HCT116 (cell line): ENCODE results near the gene CFAP58. TPM values are rescaled to one million over a fixed set of nuclear protein-coding genes. Genes with fewer than 3 reads are reported as not detected.
A peak's percentile ranks its signal among the peaks of the same experiment; 100 is the strongest.

Experiments
- ATAC-seq: fragments of 200-7000 bp; cut with Tn5 transposase; 2 replicates; pipeline ENCODE4 v1.9.1; 2020; ENCODE audit warnings: mild to moderate bottlenecking, moderate library complexity
- BruUV-seq: library from RNA; stranded (reverse); fragments of 400-500 nt; replicated peaks from 2 replicates; lab custom pipeline; 2021; lab: Mats Ljungman, UMichigan
- CTCF ChIA-PET: fragments of 300-600 bp; sonication (Branson Sonifier 250); formaldehyde crosslinking; loops from one replicate; lab custom pipeline; 2021; ENCODE audit warnings: antibody characterized with exemption; lab: Charles Lee
- POLR2A ChIA-PET: fragments of 300-600, 350-600 bp; sonication (Branson Sonifier 250); formaldehyde crosslinking; loops from one replicate; lab custom pipeline; 2021; ENCODE audit warnings: antibody characterized with exemption; lab: Charles Lee
- RAD21 ChIA-PET, 2 experiments: fragments of 300-600 bp; sonication (Branson Sonifier 250); formaldehyde crosslinking; loops; one replicate each; lab custom pipeline; 2023; ENCODE audit warnings: low total read pairs in 2 of 2; ENCODE audit not compliant: uncharacterized antibody in 2 of 2, unreplicated experiment in 2 of 2, low non-redundant PET in 1 of 2; lab: Charles Lee
- DNase-seq: peaks from one replicate; pipeline ENCODE4 v3.0.0-alpha.2; 2010; ENCODE audit warnings: low read depth, low spot score
- H2AFZ ChIP-seq: fragments of 200-600 bp; shearing (Covaris generic), sonication (generic); 2 replicates; pipeline ENCODE4 v1.6.1; 2017; ENCODE audit warnings: low read depth, mixed run types, mixed read lengths, antibody characterized with exemption, low read length; ENCODE audit not compliant: poor library complexity, severe bottlenecking
- H3K27ac ChIP-seq: 2 replicates; pipeline ENCODE4 v1.5.1; 2012; ENCODE audit warnings: low read depth, low read length
- H3K27me3 ChIP-seq: fragments of 200-600 bp; sonication (generic); 2 replicates; pipeline ENCODE4 v1.6.1; 2016; ENCODE audit warnings: mixed run types, low read length, mixed read lengths; ENCODE audit not compliant: insufficient read depth
- H3K36me3 ChIP-seq, 2 experiments: fragments of 200-500 bp in 1 of 2; fragments of 200-600 bp in 1 of 2; sonication (Bioruptor generic) in 1 of 2; sonication (generic) in 1 of 2; 2 replicates each; pipeline versions ENCODE4 v1.5.1 to v1.6.1; 2014 to 2016; ENCODE audit warnings: low read length in 2 of 2, inconsistent platforms in 1 of 2, mixed read lengths in 1 of 2, mixed run types in 1 of 2; ENCODE audit not compliant: insufficient read depth in 2 of 2, control insufficient read depth in 1 of 2
- H3K4me1 ChIP-seq, 2 experiments: fragments of 200-600 bp in 1 of 2; sonication (generic) in 1 of 2; 2 replicates each; pipeline versions ENCODE4 v1.5.1 to v1.6.1; 2012 to 2017; ENCODE audit warnings: low read length in 2 of 2, inconsistent platforms in 1 of 2, mild to moderate bottlenecking in 1 of 2, mixed read lengths in 1 of 2, mixed run types in 1 of 2, moderate library complexity in 1 of 2; ENCODE audit not compliant: insufficient read depth in 2 of 2, control insufficient read depth in 1 of 2
- H3K4me2 ChIP-seq: fragments of 200-600 bp; sonication (generic); 2 replicates; pipeline ENCODE4 v1.6.1; 2017; ENCODE audit warnings: mixed run types, low read length, mixed read lengths
- H3K4me3 ChIP-seq, 2 experiments: fragments of 200-600 bp in 1 of 2; sonication (generic) in 1 of 2; replicated peaks in 1 of 2; 2 replicates each; pipeline ENCODE4 v1.5.1; 2011 to 2016; ENCODE audit warnings: low read length in 2 of 2, control low read depth in 1 of 2, low read depth in 1 of 2, mild to moderate bottlenecking in 1 of 2, mixed read lengths in 1 of 2, mixed run types in 1 of 2
- H3K79me2 ChIP-seq: fragments of 200-600 bp; sonication (generic); 2 replicates; pipeline ENCODE4 v1.6.1; 2017; ENCODE audit warnings: mild to moderate bottlenecking, mixed run types, low read length, moderate library complexity, mixed read lengths; ENCODE audit not compliant: insufficient read depth
- H3K9ac ChIP-seq: fragments of 200-600 bp; sonication (generic); 2 replicates; pipeline ENCODE4 v1.6.1; 2016; ENCODE audit warnings: low read length, mixed read lengths
- H3K9me2 ChIP-seq: fragments of 200-600 bp; sonication (generic), shearing (Covaris generic); 2 replicates; pipeline ENCODE4 v1.6.1; 2017; ENCODE audit warnings: mixed run types, mild to moderate bottlenecking, moderate library complexity; ENCODE audit not compliant: insufficient read depth
- H3K9me3 ChIP-seq, 2 experiments: fragments of 200-500 bp in 1 of 2; fragments of 200-600 bp in 1 of 2; sonication (Bioruptor generic) in 1 of 2; sonication (generic) in 1 of 2; 2 replicates each; pipeline ENCODE4 v1.6.1; 2014 to 2017; ENCODE audit warnings: low read length in 2 of 2, mixed read lengths in 2 of 2, inconsistent platforms in 1 of 2, low read depth in 1 of 2, mild to moderate bottlenecking in 1 of 2, mixed run types in 1 of 2, moderate library complexity in 1 of 2; ENCODE audit not compliant: control insufficient read depth in 1 of 2, insufficient read depth in 1 of 2
- H4K20me1 ChIP-seq: fragments of 200-600 bp; sonication (generic), shearing (Covaris generic); 2 replicates; pipeline ENCODE4 v1.6.1; 2017; ENCODE audit warnings: mixed run types, mild to moderate bottlenecking, moderate library complexity; ENCODE audit not compliant: insufficient read depth
- CBX3 ChIP-seq: IDR thresholded peaks from 2 replicates; pipeline ENCODE4 v1.6.1; 2012; ENCODE audit warnings: low read depth
- CEBPB ChIP-seq: IDR thresholded peaks from 2 replicates; pipeline ENCODE4 v1.6.1; 2012; ENCODE audit warnings: low read depth
- RAD21 ChIP-seq: IDR thresholded peaks from 2 replicates; pipeline ENCODE4 v1.6.1; 2012; ENCODE audit warnings: low read depth, mild to moderate bottlenecking
- intact Hi-C: fragments of 100-400 bp; cut with micrococcal nuclease; formaldehyde crosslinking; loops from 2 replicates; pipeline ENCODE4 v1.10.0; 2022
- total RNA-seq: library from RNA; stranded (reverse); gene quantifications from one replicate; pipeline ENCODE4 v1.2.1, GENCODE V29; 2021; ENCODE audit not compliant: unreplicated experiment
- TF ChIP-seq, protein P1 (sequence below), 3 experiments: fragments of 200-600 bp in 1 of 3; sonication (generic) in 1 of 3; IDR thresholded peaks in 2 of 3; conservative IDR thresholded peaks in 1 of 3; 2 replicates each; pipeline ENCODE4 v1.5.1; 2012 to 2017; ENCODE audit warnings: low read depth in 2 of 3, low read length in 2 of 3, antibody characterized with exemption in 1 of 3, borderline replicate concordance in 1 of 3, control low read depth in 1 of 3, mild to moderate bottlenecking in 1 of 3, mixed read lengths in 1 of 3, mixed run types in 1 of 3, moderate library complexity in 1 of 3; ENCODE audit not compliant: insufficient read depth in 1 of 3

Gene CFAP58
- total RNA-seq, 1 experiment from 2014 or later = 0.91 TPM

DNA sequence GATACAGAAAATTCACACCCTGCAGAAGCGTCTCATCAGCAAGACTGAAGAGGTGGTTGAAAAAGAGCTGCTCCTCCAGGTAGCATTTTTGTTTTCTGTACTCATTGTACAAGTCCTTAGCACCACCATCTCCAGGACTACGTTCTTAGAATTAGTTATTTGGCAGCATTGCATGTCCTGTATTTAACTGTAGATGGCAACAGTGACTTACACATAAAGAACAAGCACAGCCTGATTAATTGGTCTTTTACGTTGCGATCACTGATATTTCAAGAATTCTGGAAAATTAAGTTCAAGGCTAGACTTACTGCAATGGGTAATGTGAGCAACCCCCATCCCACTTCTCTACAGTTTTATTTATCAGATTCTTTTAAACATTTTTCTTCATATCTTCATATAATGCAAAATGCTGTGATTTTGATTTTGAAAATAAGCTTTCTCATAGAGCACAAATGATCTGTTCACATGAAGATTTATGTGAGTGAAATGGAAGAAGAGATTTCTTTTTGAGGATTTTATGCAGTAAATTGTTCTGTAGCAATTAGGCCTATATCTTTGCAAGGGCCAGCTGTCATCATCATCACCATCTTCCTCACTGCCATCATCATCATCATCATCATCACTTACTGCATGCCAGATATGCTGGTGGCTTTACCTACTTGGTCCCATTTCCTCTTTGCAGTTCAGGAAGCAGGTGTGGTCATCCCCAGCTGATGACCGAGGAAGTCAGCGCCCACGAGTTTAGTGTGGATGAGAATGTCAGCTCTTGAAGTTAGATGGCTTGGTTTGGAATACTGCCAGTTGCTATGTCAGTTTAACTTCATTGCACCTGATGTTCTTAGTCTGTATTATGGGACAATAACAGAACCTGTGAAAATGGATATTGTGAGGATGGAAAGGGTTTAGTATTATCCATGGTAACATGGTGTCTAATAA, 53.4 kb downstream of the CFAP58 start:
- Histone ChIP-seq H3K36me3 (no peaks in the 10 kb centered on the region), H4K20me1 (no peaks in the 10 kb centered on the region)
- no TSS peak for BruUV-seq
- peak; percentile 57 for DNase-seq
- TF ChIP-seq RAD21 (peak; percentile 84), CBX3 (no peak)
- TF ChIP-seq, protein P1, sequence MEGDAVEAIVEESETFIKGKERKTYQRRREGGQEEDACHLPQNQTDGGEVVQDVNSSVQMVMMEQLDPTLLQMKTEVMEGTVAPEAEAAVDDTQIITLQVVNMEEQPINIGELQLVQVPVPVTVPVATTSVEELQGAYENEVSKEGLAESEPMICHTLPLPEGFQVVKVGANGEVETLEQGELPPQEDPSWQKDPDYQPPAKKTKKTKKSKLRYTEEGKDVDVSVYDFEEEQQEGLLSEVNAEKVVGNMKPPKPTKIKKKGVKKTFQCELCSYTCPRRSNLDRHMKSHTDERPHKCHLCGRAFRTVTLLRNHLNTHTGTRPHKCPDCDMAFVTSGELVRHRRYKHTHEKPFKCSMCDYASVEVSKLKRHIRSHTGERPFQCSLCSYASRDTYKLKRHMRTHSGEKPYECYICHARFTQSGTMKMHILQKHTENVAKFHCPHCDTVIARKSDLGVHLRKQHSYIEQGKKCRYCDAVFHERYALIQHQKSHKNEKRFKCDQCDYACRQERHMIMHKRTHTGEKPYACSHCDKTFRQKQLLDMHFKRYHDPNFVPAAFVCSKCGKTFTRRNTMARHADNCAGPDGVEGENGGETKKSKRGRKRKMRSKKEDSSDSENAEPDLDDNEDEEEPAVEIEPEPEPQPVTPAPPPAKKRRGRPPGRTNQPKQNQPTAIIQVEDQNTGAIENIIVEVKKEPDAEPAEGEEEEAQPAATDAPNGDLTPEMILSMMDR (IDR thresholded peaks at IDR 0.05 in 2 of 3, conservative IDR thresholded peaks at IDR 0.05 in 1 of 3; ENCODE audit: borderline replicate concordance in 1 of 3, insufficient read depth in 1 of 3, low read depth in 2 of 3, low read length in 2 of 3) = peak; percentile 65 to 80 (median 71); a peak in 5 of 6 replicates
- TF ChIP-seq, all 23 proteins: peak for 2
- no peak overlapping the region for H3K27ac ChIP-seq
- ChIA-PET POLR2A (interaction anchor here (0.6 kb wide), 1 partner anchor 361 kb away, joined by 5 read pairs; no protein-coding TSS in a partner anchor), CTCF (interaction anchor here (0.9 to 3.6 kb wide), 9 partner anchors 10 to 214 kb away, joined by 3 to 67 read pairs (median 4); no protein-coding TSS in a partner anchor), RAD21 (interaction anchor here (0.6 to 1.8 kb wide), 4 partner anchors 207 to 216 kb away, joined by 3 to 8 read pairs (median 5); no protein-coding TSS in a partner anchor)
- H3K4me3 ChIP-seq = no peak overlapping the region
- intact Hi-C loops = loop anchor here (1.0 to 5.0 kb wide), 3 partner anchors 207 to 520 kb away; no protein-coding TSS in a partner anchor
- no peak overlapping the region for H3K9ac ChIP-seq
- no peaks in the 10 kb centered on the region for H3K4me1 ChIP-seq
- H3K9me3 ChIP-seq = no peaks in the 10 kb centered on the region; a peak in 1 of 4 replicates
- H3K27me3 ChIP-seq = peaks cover 72% of the 10 kb centered on the region
- no peak overlapping the region for H3K4me2 ChIP-seq
- no peak overlapping the region for H2AFZ ChIP-seq
- ATAC-seq = peak; percentile 86
- no peaks in the 10 kb centered on the region for H3K79me2 ChIP-seq
- H3K9me2 ChIP-seq = no peaks in the 10 kb centered on the region

DNA sequence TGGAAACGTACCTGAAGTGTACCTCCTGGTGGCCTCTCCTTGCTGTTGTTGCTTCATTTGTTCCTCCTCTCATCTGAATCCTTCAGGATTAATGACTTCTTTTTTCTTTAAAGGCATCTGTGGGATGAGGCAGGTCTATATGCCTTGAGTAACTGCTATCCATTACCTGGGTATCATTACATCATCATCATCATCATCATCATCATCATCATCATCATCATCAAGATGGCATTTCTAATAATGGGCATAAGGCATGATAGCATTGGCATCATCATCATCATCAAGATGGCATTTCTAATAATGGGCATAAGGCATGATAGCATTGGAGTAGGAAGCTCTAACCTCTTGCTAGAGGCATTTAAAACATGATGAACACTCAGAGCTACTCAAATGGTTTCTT, 59.9 kb downstream of the CFAP58 start:
- Histone ChIP-seq H3K79me2 (no peaks in the 10 kb centered on the region), H3K4me2 (no peak overlapping the region), H3K9ac (no peak overlapping the region), H2AFZ (no peak overlapping the region), H3K9me3 (no peaks in the 10 kb centered on the region; a peak in 1 of 4 replicates), H4K20me1 (no peaks in the 10 kb centered on the region), H3K4me1 (no peaks in the 10 kb centered on the region), H3K36me3 (no peaks in the 10 kb centered on the region), H3K9me2 (no peaks in the 10 kb centered on the region), H3K27ac (no peak overlapping the region), H3K27me3 (peaks cover 52% of the 10 kb centered on the region), H3K4me3 (no peak overlapping the region)
- ChIA-PET POLR2A (no interaction called here), CTCF (no interaction called here), RAD21 (no interaction called here)
- DNase-seq (no peak), ATAC-seq (no peak)
- no TSS peak for BruUV-seq
- intact Hi-C loops = no loop called here
- no peak for TF ChIP-seq CEBPB
- TF ChIP-seq, protein P1 (IDR thresholded peaks at IDR 0.05 in 2 of 3, conservative IDR thresholded peaks at IDR 0.05 in 1 of 3; ENCODE audit: borderline replicate concordance in 1 of 3, insufficient read depth in 1 of 3, low read depth in 2 of 3, low read length in 2 of 3) = 0 out of 6 replicates have a peak, but pooled peaks of 1 of the 3 experiments have one; percentile 13
